NCI-H2107 treated with DMSO at 0.1 percent for 48 hours (cell line): ENCODE measurements around the gene DOC2B.
"Not testable (repeated sequence)": the region's sequence is repeated elsewhere in the genome, so short reads cannot be mapped to it uniquely, and the experiment has no call there.

Experiments used
- DNase-seq: peaks from one replicate; lab custom pipeline; 2025; ENCODE audit not compliant: unreplicated experiment; lab: John Stamatoyannopoulos, UW

The DOC2B gene

DNA sequence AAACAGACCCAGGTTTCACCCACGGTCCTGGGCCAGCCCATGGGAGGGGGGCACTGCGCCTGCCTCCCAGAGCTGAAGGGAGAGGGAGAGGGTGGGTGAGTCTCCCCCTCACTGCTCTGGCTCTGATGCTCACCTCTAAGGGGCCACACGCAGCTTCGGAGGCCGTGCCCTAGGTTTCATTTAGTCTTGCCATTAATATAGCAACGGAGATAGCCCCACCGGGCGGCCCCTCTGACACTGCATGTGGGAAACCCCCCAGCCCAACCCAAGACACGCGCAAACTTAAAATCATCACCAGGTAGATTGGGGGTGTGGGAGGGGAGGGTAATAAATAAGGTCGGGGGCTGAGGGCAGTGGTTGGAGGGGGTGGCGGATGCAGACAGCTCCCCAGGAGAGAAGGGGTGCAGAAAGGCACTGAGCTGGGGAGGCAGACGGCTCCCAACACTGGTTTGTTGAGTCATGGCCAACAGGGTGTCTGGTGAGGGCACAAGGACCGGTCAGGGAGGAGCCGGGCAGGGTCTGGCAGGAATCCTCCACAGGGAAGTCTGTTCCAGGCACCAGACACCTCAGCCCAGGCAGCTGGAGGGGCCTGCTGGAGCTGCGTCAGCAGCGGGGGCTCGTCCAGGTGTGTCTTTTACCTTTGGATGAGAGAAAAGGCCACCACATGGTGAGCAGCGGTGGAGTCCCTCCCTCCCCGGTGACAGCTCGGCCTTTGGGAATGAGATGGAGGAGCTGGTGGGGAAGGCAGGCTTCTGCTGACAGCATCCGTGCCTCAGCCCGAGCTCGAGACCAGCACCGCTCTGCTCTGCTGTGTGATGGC, 32.0 kb upstream of the DOC2B start:
- no peak for DNase-seq

DNA sequence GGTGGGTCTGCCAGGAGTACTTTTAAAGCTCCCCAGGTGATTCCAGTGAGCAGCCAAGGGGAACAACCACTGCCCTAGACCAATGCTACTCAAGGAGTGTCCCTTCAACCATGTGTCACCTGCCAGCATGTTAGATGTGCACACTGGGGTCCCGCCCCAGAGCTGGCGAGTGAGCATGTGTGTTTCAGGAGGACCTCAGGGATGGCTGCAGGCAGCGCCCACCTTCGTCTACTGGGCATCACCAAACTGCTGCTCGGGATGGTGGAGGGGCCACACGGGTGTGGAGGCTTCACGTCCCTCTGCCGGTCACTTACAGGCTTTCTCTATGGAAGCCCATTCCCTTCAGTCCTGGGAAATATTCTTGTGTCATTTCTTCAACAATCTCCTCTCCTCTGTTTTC, 29.0 kb upstream of the DOC2B start:
- no peak for DNase-seq

DNA sequence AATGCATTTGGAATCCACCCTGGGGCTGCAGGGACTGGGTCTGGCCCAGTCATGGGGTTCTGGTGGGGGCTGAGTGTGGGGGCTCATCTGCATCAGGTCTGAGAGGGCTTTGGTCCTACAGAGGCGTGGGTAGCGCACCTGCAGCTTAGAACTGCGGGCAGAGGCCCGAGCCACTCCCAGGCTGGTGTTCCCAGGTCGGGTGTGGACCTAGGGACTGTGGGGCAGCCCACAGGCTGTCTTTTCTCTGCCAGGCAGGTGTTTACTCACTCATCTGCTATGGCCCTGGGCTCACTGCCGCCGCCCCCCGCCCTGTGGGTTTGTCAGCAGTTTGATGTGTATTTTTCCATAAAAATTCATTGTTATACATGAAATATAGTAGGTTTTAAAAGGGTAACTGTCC, 27.0 kb upstream of the DOC2B start:
- no peak for DNase-seq

DNA sequence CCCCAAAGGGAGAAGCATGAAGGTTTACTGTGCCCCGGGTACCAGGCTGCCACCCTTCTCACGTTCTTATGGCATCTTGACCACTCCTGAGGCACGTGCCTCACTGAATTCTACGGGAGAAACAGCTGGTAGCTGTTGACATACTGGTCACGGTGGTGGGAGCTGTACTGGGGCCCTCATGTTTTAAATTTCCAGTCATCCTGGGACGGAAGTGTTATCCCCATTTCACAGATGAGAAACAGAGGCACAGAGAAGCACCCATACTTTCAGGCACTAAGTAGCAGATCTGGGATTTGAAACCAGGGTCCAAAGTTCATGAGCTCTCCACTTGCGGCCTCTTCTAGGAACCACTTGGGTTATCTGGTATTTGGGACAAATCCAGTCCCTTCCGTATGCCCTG, 26.3 kb upstream of the DOC2B start:
- no peak for DNase-seq

DNA sequence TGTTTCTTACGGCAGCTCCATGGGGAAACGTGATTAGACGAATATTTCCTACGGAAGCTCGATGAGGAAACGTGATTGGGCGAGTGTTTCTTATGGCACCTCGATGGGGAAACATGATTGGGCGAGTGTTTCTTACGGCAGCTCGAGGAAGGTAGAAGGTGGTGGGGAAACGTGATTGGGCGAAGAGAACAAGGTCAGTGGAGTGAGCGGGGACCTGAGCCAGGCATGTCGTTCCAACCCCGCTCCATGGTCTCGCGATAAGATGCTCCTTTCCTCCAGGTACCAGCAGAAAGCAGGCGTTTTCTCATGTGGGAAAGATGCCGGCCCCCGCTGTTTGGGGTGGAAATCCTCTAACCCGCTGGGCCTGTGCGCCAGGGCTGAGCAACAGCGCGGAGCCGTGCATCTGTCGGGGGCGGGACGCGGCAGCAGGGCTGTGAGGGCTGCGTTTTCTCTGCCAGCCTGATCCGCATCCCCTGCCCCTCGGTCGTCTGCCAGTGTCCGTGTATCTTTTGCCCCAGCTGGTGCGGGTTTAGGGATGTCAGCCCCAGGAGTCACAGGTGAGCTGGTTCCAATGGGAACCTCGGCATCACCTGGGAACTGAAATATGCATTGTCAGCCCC, 25.6 kb upstream of the DOC2B start:
- DNase-seq = no peak

DNA sequence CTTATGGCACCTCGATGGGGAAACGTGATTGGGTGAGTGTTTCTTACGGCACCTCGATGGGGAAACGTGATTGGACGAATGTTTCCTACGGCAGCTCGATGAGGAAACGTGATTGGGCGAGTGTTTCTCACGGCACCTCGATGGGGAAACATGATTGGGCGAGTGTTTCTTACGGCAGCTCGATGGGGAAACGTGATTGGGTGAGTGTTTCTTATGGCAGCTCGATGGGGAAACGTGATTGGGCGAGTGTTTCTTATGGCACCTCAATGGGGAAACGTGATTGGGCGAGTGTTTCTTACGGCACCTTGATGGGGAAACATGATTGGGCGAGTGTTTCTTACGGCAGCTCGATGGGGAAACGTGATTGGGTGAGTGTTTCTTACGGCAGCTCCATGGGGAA, 25.0 kb upstream of the DOC2B start:
- DNase-seq = not testable (repeated sequence)

DNA sequence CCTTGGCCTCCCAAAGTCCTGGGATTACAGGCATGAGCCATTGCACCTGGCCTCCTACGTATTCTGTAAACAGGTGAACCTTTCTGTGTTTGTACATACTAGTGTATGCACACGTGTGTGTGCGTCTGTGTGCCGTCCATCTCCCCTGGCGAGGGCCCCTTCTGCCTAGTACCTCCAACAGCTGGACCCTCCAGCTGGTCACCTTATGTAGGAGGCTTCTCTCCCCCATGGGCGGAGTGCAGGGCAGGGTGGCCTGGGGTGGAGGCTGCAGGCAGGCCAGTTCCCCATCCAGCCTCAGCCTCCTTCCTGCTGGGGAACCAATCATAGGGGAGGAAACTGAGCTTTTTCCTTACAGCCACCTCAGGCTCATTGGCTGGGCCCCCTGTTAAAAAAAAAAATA, 24.4 kb upstream of the DOC2B start:
- no peak for DNase-seq

DNA sequence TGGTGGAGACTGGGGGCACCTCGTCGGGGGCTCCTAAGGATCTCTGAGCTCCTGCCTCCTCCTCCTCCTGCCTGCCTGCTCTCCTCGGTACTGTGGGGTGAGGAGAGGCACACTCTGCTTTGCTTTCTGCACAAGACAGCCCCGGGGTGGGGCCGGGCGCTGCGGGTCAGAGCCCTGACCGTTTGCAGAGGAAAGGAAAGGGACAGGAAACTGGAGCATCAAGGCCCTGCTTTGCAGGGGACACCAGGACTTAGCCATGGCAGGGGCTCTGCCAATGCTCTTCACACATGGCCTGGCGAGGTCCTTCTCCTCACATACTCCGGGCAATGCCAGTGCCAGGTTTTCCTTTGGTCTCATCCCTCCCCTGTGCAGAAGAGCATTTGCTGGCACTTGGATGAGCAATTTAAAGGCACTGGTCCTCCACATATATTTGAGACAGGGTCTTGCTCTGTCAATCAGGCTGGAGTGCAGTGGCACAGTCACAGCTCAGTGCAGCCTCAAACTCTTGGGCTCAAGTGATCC, 23.8 kb upstream of the DOC2B start:
- DNase-seq = no peak

DNA sequence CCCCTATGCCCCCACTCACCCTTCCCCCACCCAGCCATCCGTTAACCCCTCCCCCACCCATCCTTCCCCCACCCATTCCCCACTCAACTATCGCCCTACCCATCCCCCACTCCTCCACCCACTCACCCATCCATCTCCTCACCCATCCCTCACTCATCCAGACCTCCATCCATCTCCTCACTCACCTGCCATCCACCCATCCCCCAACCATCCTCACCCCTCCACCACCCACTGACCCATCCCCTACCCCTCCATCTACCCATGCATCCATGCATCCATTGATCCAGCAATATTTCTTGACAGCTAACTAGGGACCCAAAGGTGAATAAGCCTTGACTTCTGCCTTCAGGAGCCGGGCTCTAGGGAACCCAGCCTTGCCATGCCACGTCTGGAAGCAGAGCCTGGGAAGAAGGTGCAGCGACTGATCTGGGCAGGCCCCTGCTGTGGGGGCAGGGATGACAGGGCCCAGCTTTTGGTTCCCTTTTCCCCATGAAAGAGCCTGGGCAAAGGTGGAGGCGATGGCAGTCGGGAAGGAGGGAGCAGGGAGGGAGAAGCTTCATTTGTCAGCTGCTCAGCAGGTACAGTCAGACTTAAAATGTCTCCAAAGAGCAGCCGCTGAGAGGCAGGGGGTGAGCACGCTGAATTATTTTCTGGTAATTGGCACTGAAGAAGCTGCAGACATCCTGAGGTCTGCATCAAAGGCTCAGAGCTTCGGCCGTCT, 23.1 kb upstream of the DOC2B start:
- DNase-seq = no peak

DNA sequence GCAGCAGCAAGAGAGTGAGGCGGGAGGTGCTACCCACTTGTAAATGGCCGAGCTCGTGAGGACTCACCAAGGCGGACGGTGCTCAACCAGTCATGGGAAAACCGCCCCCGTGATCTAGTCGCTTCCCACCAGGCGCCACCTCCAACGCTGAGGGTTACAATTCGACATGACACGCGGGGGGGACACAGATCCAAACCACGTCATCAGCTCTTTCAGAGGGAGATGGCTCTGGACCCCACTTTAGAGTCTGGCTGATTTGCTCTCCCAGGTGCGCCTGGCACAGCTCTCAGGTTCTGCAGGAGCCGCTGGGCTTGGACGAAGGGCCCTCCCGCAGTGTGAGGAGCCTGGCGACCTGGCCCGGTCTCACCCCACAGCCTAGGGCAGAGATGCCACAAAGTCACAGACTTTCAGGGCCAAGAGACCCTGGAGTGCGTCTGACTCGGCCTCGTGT, 21.1 kb upstream of the DOC2B start:
- no peak for DNase-seq

DNA sequence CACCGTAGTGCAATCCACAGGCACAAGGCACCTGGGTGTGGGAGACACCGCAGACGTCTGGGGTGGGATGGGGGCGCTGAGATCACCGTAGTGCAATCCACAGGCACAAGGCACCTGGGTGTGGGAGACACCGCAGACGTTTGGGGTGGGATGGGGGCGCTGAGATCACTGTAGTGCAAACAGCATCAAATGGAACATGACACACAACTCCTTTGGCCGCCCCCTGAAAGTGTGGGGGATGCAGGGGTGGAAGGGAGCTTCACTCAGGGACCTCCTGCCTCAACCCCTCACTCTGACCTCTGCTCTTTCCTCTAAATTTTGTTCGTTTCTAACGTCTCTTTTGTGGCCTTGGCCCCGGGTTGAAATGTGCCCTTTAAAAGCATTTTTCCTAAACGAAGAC, 20.3 kb upstream of the DOC2B start:
- not testable (repeated sequence) for DNase-seq

DNA sequence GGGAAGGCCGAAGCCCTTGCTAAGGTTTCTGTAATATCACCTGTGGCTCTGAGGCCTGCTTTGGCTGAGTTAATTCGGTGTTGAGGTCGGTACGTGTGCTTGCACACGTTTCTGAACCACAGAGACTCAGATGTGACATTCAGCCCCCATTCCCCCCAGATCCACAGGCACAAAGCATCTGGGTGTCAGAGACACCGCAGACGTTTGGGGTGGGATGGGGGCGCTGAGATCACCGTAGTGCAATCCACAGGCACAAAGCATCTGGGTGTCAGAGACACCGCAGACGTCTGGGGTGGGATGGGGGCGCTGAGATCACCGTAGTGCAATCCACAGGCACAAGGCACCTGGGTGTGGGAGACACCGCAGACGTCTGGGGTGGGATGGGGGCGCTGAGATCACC, 19.8 kb upstream of the DOC2B start:
- DNase-seq = not testable (repeated sequence)

DNA sequence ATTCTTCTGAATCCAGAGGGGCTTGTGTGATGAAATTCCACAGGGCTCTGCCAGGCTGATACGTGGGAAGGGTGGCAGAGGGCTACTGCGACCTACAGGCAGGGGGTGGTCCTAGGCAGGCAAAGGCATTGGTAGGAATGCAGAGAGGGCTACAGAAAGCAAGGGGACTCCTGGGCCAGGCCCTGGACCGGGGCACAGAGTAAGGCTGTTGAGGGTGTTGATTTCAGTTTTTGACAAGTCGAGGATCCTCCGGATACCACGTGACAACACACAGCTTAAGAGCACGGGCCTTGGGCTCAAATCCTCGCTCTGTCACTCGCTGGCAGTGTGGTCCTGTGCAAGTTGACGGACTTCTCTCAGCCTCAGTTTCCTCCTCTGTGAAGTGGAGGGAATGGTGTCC, 19.1 kb upstream of the DOC2B start:
- no peak for DNase-seq

DNA sequence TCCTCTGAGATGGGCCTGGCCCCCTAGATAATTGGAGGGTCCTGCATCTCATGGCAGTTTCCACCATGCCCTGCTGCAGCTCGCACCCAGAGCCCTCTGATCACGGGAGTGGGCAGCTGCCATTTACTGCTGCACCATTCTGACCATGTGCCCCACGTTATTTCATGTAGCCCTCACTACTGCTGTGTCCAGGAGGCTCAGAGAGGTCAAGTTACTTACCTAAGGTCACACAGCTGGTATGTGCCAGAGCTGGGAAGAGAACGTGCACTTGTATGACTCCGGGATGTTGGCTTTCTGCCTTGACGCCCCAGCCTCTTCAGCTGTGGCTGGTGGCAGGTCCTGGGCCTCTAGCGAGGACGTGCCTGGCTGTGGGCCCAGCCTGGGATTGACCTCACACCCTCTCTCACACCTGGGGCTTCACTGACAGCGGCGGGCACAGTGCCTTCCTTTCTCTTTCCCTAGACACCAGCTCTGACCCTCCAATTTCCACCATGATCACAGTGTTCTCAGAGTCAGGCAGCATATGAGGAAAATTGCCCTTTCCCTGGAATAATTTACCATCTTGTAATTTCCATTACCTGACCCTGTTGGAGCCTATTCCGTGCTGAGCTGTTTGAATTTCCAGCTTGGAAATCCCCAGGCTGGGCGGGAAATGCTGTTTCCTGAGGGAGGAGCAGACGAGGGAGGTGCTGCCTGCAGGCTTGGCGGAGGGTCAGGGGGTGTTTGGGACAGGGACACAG, 18.5 kb upstream of the DOC2B start:
- no peak for DNase-seq

DNA sequence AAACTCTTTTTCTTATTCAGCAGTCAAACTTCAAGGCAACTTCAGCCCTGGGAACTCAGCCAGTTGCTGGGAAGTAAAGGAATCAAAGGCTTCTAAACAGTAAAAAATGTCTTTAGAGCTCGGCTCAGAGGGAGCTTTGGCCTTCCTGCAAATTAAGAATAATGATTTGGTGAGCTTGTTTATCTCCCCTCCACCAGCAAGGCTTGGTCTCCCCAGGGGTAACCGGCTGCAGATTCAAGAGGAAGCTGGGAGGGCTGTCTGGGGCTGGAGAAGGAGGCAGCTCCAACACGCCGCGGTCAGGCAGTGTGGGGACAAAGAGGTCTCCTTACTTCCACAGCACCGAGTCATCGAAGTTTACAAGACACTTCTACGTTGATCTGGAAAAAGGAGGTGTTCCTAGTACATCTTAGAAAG, 17.7 kb upstream of the DOC2B start:
- DNase-seq = no peak

DNA sequence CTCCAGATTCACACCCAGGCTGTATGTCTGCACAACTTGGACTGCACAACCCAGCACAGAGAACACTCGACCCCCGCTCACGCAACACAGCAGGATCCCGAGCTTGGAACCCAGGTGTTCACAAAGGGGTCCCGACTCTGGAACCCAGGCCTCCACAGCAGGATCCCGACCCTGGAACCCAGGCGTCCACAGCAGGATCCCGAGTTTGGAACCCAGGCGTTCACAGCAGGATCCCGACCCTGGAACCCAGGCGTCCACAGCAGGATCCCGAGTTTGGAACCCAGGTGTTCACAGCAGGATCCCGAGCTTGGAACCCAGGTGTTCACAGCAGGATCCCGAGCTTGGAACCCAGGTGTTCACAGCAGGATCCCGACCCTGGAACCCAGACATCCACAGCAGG, 16.8 kb upstream of the DOC2B start:
- not testable (repeated sequence) for DNase-seq

DNA sequence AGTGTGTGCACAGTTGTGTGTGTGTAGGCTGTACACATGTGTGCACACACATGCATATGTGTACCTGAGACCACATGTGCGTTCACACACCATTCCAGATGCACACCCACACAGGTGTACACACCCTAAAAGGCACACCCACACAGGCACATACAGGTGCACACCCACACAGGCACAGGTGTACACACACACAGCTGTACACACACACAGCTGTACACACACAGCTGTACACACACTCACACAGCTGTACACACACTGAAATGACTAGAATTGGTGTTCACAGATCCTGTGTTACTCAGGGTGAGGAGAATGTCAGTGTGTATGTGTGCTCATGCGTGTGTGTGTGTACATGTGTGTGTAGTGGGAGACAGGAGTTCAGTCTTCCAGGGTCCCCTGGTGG, 15.9 kb upstream of the DOC2B start:
- DNase-seq = no peak

DNA sequence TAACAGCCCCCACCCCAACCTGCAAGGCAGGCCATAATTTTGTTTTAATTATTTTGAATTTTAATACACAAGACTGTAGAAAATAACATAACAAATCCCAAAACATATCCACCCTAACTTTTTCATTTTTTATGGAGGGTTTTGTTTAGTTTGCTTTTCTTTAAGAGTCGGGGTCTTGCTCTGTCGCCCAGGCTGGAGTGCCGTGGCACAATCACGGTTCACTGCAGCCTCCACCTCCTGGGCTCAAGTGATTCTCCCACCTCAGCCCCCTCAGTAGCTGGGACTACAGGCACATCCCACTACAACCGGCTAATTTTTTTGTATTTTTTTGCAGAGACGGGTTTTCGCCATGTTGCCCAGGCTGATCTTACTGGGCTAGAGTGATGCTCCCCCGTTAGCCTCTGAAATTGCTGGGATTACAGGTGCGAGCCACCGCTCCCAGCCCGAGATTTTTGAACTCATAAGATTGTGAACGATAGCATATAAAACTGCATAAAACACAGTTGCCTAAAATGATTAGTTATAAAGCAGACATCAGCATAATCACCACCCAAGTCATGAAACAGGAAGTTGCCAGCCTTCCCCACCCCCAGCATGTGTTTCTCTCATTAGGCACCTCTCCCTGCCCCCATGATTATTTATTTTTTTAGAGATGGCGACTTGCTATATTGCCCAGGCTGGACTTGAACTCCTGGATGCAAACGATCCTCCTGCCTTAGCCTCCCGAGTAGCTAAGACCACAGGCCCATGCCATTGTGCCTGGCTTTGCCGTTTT, 13.6 kb upstream of the DOC2B start:
- DNase-seq = no peak

DNA sequence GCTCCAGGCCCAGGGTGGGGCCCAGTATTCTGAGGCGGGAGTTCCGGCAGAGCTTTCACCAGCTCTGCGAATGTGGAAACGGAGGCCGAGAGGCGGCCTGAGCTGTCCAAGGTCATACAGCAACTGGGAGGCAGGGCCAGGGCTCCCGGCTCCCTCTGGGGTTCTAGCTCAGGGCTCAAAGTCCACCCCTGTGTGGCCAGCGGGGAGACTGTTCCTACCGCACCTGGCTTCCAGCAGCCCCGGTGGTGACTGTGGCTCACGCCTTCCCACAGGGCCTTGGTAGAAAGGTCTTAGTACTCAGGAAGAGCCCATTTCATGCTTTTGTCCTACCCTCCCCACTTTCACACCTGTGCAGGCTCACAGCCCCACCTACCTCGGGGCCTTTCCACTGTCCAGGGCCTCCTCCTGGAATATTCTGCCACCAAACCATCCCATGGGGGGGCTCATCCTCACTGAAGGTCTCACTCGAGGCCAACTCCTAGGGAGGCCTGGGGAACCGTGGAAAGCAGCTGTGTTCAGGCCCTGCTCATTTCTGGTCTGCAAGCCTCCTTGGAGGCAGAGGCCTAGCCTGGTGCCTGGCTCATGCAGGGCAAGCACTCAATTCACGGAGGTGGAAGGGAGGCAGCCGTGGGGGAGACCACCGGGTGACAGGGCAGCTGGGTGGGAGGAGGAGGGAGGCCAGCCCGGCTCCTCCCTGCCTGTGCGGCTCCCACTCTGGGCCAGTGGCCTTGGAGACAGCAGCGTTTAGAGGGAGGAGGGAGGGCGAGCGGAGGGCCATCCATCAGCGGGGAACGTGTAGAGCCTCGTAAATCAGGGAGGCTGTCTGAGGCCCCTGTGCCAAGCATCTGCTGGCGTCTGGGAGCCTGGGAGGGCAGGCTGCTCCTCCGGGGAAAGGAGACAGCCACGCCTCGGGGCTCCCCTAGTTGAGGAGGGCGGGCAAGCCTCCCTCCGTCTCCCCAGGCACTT, 12.7 kb upstream of the DOC2B start:
- no peak for DNase-seq
